ENCODE results near the gene PTPRQ. TPM values are rescaled to one million over a fixed set of nuclear protein-coding genes. Genes with fewer than 3 reads are reported as not detected.

The PTPRQ gene
- total RNA-seq, 2 donors from 2014 or later: 11.9 to 17.6 TPM

- H3K27ac ChIP-seq: no peak overlapping the region
- no peak for TF ChIP-seq CTCF (IDR thresholded peaks at IDR 0.05)
- DNase-seq (ENCODE audit: low spot score): no peak
Measured at GRCh38 chr12:80690090-80690489, 246.1 kb downstream of the PTPRQ start.

DNA sequence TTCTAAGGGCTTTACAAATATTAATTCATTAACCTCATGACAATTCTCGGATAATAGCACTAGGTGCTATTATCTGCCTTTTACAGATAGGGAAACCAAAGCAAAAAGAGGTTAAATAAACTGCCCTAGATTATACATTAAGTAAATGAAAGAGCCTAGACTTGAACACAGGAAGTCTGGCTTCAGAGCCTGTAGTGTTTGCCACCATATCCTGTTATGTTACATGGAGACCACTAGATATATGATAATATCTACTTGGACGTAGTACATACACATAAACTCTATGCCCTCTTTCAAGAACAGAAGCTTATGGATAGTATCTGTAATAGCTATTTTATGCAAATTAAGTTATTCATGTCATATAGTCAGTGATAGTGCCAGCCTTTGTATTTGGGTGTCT, 246.5 kb downstream of the PTPRQ start:
- H3K27me3 ChIP-seq: no peaks in the 10 kb centered on the region
- H3K9me3 ChIP-seq: no peaks in the 10 kb centered on the region
- no peaks in the 10 kb centered on the region for H3K4me1 ChIP-seq
- no peaks in the 10 kb centered on the region for H3K36me3 ChIP-seq
- no peak for DNase-seq (ENCODE audit: low spot score)
- no peak overlapping the region for H3K4me3 ChIP-seq
- H3K27ac ChIP-seq: no peak overlapping the region
- no peak for TF ChIP-seq CTCF (IDR thresholded peaks at IDR 0.05)

More at GRCh38 chr12:80690090-80690489, 246.1 kb downstream of the PTPRQ start:
- H3K9me3 ChIP-seq: no peaks in the 10 kb centered on the region
- H3K27me3 ChIP-seq: no peaks in the 10 kb centered on the region
- no peak overlapping the region for H3K4me3 ChIP-seq
- no peaks in the 10 kb centered on the region for H3K36me3 ChIP-seq
- no peaks in the 10 kb centered on the region for H3K4me1 ChIP-seq

- H3K4me3 ChIP-seq: no peak overlapping the region
- H3K27ac ChIP-seq: no peak overlapping the region
- TF ChIP-seq CTCF (IDR thresholded peaks at IDR 0.05): no peak
- DNase-seq (ENCODE audit: low spot score): no peak
- no peaks in the 10 kb centered on the region for H3K36me3 ChIP-seq
- no peaks in the 10 kb centered on the region for H3K9me3 ChIP-seq
- no peaks in the 10 kb centered on the region for H3K27me3 ChIP-seq
- H3K4me1 ChIP-seq: no peaks in the 10 kb centered on the region
Measured at GRCh38 chr12:80692114-80692513, 248.1 kb downstream of the PTPRQ start.

GRCh38 chr12:80697270-80697887, 253.3 kb downstream of the PTPRQ start:
- no peak for TF ChIP-seq CTCF (IDR thresholded peaks at IDR 0.05)
- Histone ChIP-seq H3K4me3 (no peak overlapping the region), H3K27ac (no peak overlapping the region)

DNA sequence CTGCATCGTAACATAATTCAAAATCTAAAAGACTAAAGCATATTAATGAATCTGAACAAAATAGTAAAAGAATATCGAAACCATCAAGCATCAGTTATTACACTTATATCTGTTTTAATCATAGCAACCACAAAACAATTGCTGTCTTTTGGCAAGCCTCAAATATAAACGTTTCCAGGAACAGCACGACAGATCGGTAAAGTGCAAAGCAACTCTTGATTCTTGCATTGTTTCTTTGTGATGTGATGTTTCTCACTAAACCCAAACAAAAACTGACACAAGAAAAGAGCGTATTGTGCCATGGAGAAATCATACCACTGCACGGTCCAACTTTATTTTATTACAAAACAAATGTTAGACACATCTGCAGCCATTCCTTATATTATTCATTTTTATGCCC, 254.2 kb downstream of the PTPRQ start:
- Histone ChIP-seq H3K27ac (no peak overlapping the region), H3K27me3 (no peaks in the 10 kb centered on the region), H3K4me1 (peaks cover 0 to 11% of the 10 kb centered on the region in 2 donors), H3K9me3 (no peaks in the 10 kb centered on the region), H3K36me3 (no peaks in the 10 kb centered on the region), H3K4me3 (no peak overlapping the region)
- no peak for DNase-seq (ENCODE audit: low spot score)
- no peak for TF ChIP-seq CTCF (IDR thresholded peaks at IDR 0.05)

More at GRCh38 chr12:80697270-80697887, 253.3 kb downstream of the PTPRQ start:
- Histone ChIP-seq H3K9me3 (no peaks in the 10 kb centered on the region), H3K27me3 (no peaks in the 10 kb centered on the region), H3K36me3 (no peaks in the 10 kb centered on the region), H3K4me1 (peaks cover 0 to 2% of the 10 kb centered on the region in 2 donors)
- DNase-seq (ENCODE audit: low spot score): no peak
